OCI-LY3 (cell line): ENCODE measurements around the gene PDE5A.

Experiments
- H2AFZ ChIP-seq: fragments of 200-600, 300-600 bp; shearing (Covaris generic); 2 replicates; pipeline ENCODE4 v1.6.0; 2014; ENCODE audit warnings: antibody characterized with exemption, low read depth, low read length
- H3K27ac ChIP-seq: fragments of 200-600, 300-600 bp; sonication (generic); 2 replicates; pipeline ENCODE4 v1.5.1; 2014; ENCODE audit warnings: mild to moderate bottlenecking, low read length, moderate library complexity, mixed read lengths
- H3K27me3 ChIP-seq: fragments of 200-600, 300-600 bp; sonication (generic); 2 replicates; pipeline ENCODE4 v1.6.1; 2014; ENCODE audit warnings: low read depth, low read length, mixed read lengths
- H3K36me3 ChIP-seq: fragments of 200-600, 300-600 bp; sonication (generic); replicated peaks from 2 replicates; pipeline ENCODE3; 2014; ENCODE audit warnings: low read depth, low read length, mixed read lengths
- H3K4me1 ChIP-seq: fragments of 300-600, 200-600 bp; sonication (generic); 2 replicates; pipeline ENCODE4 v1.6.1; 2014; ENCODE audit warnings: low read length, mixed read lengths
- H3K4me2 ChIP-seq: fragments of 200-600, 300-600 bp; sonication (generic); 2 replicates; pipeline ENCODE4 v1.6.1; 2014; ENCODE audit warnings: low read length, mixed read lengths
- H3K4me3 ChIP-seq: fragments of 300-600, 200-600 bp; sonication (generic); 2 replicates; pipeline ENCODE4 v1.5.1; 2014; ENCODE audit warnings: antibody characterized with exemption, mild to moderate bottlenecking, low read length, moderate library complexity
- H3K79me2 ChIP-seq: fragments of 300-600, 200-600 bp; shearing (Covaris generic); 2 replicates; pipeline ENCODE4 v1.6.1; 2014; ENCODE audit warnings: mild to moderate bottlenecking, low read length, mixed read lengths
- H3K9ac ChIP-seq: fragments of 300-600, 200-600 bp; shearing (Covaris generic); 2 replicates; pipeline ENCODE4 v1.6.0; 2014; ENCODE audit warnings: mild to moderate bottlenecking, low read length, moderate library complexity
- H3K9me3 ChIP-seq: fragments of 200-600, 300-600 bp; shearing (Covaris generic); 2 replicates; pipeline ENCODE4 v1.6.1; 2014; ENCODE audit warnings: low read length, mixed read lengths; ENCODE audit not compliant: insufficient read depth
- H4K20me1 ChIP-seq: fragments of 200-600, 300-600 bp; sonication (generic); 2 replicates; pipeline ENCODE4 v1.6.1; 2016; ENCODE audit warnings: low read length, mixed read lengths; ENCODE audit not compliant: insufficient read depth
- EZH2phosphoT487 ChIP-seq: fragments of 200-600 bp; shearing (Covaris generic); IDR thresholded peaks from 2 replicates; pipeline ENCODE4 v1.6.1; 2018; ENCODE audit warnings: antibody characterized with exemption, mixed run types, low read depth
- TF ChIP-seq, protein P1 (sequence below): fragments of 200-600, 300-600 bp; sonication (generic); IDR thresholded peaks from 2 replicates; pipeline ENCODE4 v1.5.1; 2014; ENCODE audit warnings: antibody characterized with exemption, low read length, low read depth

Gene PDE5A

DNA sequence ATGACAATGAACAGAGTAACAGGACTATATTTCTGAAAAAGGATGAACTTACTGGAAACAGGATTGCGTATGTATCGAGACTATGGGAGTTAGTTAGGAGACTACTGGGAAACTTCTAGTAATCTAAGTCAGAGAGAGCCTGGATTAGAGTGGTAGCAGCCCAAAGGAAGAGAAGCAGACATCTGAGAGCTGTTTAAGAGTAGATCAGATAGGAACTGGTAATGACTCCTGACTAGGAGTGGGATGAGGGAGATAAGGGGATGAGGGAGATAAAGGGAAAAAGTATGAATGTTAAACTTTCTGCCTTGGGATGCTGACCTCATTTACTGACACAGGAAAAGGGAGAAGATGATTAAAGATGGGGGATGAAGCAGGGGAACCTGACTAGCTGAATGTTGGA is 116.2 kb downstream of the PDE5A start:
- Histone ChIP-seq H2AFZ (no peak overlapping the region), H3K27me3 (no peaks in the 10 kb centered on the region), H3K36me3 (peaks cover 4% of the 10 kb centered on the region), H3K9me3 (no peaks in the 10 kb centered on the region), H4K20me1 (no peaks in the 10 kb centered on the region), H3K79me2 (no peaks in the 10 kb centered on the region), H3K9ac (no peak overlapping the region), H3K4me2 (no peak overlapping the region), H3K27ac (no peak overlapping the region), H3K4me1 (no peaks in the 10 kb centered on the region), H3K4me3 (no peak overlapping the region)
- TF ChIP-seq, protein P1, sequence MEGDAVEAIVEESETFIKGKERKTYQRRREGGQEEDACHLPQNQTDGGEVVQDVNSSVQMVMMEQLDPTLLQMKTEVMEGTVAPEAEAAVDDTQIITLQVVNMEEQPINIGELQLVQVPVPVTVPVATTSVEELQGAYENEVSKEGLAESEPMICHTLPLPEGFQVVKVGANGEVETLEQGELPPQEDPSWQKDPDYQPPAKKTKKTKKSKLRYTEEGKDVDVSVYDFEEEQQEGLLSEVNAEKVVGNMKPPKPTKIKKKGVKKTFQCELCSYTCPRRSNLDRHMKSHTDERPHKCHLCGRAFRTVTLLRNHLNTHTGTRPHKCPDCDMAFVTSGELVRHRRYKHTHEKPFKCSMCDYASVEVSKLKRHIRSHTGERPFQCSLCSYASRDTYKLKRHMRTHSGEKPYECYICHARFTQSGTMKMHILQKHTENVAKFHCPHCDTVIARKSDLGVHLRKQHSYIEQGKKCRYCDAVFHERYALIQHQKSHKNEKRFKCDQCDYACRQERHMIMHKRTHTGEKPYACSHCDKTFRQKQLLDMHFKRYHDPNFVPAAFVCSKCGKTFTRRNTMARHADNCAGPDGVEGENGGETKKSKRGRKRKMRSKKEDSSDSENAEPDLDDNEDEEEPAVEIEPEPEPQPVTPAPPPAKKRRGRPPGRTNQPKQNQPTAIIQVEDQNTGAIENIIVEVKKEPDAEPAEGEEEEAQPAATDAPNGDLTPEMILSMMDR, result no peak
- no peak for TF ChIP-seq EZH2phosphoT487

DNA sequence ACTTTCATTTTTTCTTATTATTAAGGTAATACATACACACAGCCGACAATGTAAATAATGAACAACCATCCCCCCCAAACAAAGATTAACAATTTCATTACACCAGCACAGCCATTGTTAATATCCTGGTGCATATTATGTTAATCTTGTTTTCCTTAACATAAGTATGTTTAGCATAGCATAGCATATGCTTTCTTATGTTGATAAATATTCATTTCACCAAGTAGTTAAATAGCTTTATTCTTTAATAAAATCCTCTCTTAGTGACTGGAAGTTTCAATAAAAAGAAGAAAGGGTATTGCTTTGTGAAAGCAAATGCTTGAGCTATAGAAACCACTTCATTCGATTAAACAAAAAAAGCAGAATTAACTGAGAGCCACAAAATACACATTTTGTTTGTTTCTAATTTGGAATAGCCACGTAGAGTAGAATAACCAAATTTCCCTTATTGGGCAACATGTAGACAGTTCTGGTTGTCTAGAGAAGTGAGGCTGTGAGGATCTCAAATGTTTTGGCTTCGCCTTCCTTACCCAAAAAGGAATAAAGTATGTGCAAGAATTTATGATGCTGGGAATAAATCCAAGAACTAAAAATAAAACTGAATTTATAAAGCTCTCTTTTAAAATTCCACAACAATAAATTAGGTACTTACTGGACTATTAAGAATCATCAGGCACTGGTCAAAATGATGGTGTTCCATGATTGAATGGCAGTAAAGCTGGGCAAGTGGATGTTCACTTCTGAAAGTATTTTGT is 118.0 kb downstream of the PDE5A start:
- H3K36me3 ChIP-seq, result peaks cover 4% of the 10 kb centered on the region
- no peaks in the 10 kb centered on the region for H3K79me2 ChIP-seq
- no peak overlapping the region for H3K9ac ChIP-seq
- no peak overlapping the region for H2AFZ ChIP-seq
- no peak overlapping the region for H3K4me2 ChIP-seq
- TF ChIP-seq, protein P1, result no peak
- no peak for TF ChIP-seq EZH2phosphoT487
- no peaks in the 10 kb centered on the region for H4K20me1 ChIP-seq
- H3K27ac ChIP-seq, result no peak overlapping the region
- no peak overlapping the region for H3K4me3 ChIP-seq
- H3K9me3 ChIP-seq, result no peaks in the 10 kb centered on the region
- no peaks in the 10 kb centered on the region for H3K4me1 ChIP-seq
- H3K27me3 ChIP-seq, result no peaks in the 10 kb centered on the region

- H3K27ac ChIP-seq, result no peak overlapping the region
- no peaks in the 10 kb centered on the region for H4K20me1 ChIP-seq
- no peak overlapping the region for H3K9ac ChIP-seq
- H3K27me3 ChIP-seq, result no peaks in the 10 kb centered on the region
- no peaks in the 10 kb centered on the region for H3K36me3 ChIP-seq
- no peak overlapping the region for H2AFZ ChIP-seq
- TF ChIP-seq, protein P1, result no peak
- TF ChIP-seq EZH2phosphoT487, result no peak
- H3K4me1 ChIP-seq, result no peaks in the 10 kb centered on the region
- no peak overlapping the region for H3K4me2 ChIP-seq
- H3K4me3 ChIP-seq, result no peak overlapping the region
- H3K9me3 ChIP-seq, result no peaks in the 10 kb centered on the region
- H3K79me2 ChIP-seq, result no peaks in the 10 kb centered on the region
Measured at GRCh38 chr4:119508281-119508680, 120.3 kb downstream of the PDE5A start.

- no peak overlapping the region for H3K4me2 ChIP-seq
- H4K20me1 ChIP-seq, result no peaks in the 10 kb centered on the region
- H3K27ac ChIP-seq, result no peak overlapping the region
- H2AFZ ChIP-seq, result no peak overlapping the region
- no peaks in the 10 kb centered on the region for H3K27me3 ChIP-seq
- H3K4me3 ChIP-seq, result no peak overlapping the region
- no peaks in the 10 kb centered on the region for H3K9me3 ChIP-seq
- H3K4me1 ChIP-seq, result no peaks in the 10 kb centered on the region
- no peaks in the 10 kb centered on the region for H3K79me2 ChIP-seq
- H3K36me3 ChIP-seq, result no peaks in the 10 kb centered on the region
- no peak overlapping the region for H3K9ac ChIP-seq
- TF ChIP-seq, protein P1, result no peak
- no peak for TF ChIP-seq EZH2phosphoT487
Measured at GRCh38 chr4:119506806-119507205, 121.8 kb downstream of the PDE5A start.
